ENCODE measurements around the gene ORC4. TPM values are rescaled to one million over a fixed set of nuclear protein-coding genes. Genes with fewer than 3 reads are reported as not detected.
"Not testable (repeated sequence)": the region's sequence is repeated elsewhere in the genome, so short reads cannot be mapped to it uniquely, and the experiment has no call there.

Gene ORC4
- total and polyA plus RNA-seq, 7 donors, result 15.1 to 52.0 (median 36.2) TPM

DNA sequence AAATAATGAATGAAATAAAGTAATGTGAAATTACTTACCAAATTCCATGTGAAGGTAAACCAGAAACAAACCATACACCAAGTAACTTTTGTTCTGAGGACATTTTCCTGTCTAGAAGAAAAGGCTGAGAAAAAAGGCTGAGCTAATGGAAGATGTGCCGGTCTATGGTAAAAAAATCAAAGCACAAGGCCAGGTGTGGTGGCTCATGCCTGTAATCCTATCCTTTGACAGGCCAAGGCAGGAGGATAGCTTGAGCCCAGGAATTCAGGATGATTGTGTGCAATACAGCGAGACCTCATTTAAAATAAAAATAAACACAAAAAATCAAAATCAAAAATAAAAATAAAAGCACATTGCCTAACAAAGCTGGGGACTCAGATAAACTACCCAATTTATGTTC lies 6.7 kb downstream of the ORC4 start:
- DNase-seq (no peak), ATAC-seq (peak in 2 of 4 donors; percentile 61 to 64)
- Histone ChIP-seq H3K36me3 (ENCODE audit: insufficient read depth in 1 of 2, low read depth in 1 of 2) (no peaks in the 10 kb centered on the region), H3K4me1 (peaks cover 30% of the 10 kb centered on the region), H3K27ac (peak overlapping the region; percentile 33), H3K27me3 (ENCODE audit: insufficient read depth in 3 of 3, low read length in 2 of 3) (no peaks in the 10 kb centered on the region), H3K4me3 (no peak overlapping the region), H3K9me3 (no peaks in the 10 kb centered on the region)
- 33 to 50% (median 36%) methylated on average over 2 of the region's 2 CpGs for WGBS, 3 donors
- intact Hi-C loops (cut with DNase I), result no loop called here
- TF ChIP-seq CTCF (IDR thresholded peaks at IDR 0.05), result no peak

DNA sequence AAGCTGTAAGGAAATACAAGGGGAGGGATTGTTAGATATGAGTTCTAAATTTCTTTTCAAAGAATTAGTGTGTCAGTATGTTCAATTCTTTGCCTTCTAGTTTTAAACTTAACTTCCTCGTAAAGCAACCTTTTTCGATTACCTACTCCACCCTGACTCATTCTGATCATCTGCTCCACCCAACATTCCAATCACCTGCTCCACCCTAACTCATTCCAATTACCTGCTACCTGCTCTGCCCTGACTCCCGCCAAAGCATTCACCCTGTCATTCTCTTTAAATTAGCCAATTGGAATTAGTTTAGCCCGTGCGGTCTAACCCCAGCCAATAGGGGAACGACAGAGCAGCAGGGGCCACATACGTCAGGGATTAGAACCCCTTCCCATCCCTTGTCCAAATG lies 12.1 kb downstream of the ORC4 start:
- H3K36me3 ChIP-seq (ENCODE audit: insufficient read depth in 1 of 2, low read depth in 1 of 2); H3K4me3 ChIP-seq; ATAC-seq; H3K27me3 ChIP-seq (ENCODE audit: insufficient read depth in 3 of 3, low read length in 2 of 3); H3K27ac ChIP-seq; DNase-seq; H3K9me3 ChIP-seq; intact Hi-C loops (cut with DNase I): not testable (repeated sequence)
- peaks cover 14% of the 10 kb centered on the region for H3K4me1 ChIP-seq
- WGBS, 3 donors, result 97 to 99% (median 97%) methylated on average over 7 of the region's 7 CpGs

- no peak overlapping the region for H3K4me3 ChIP-seq
- no peaks in the 10 kb centered on the region for H3K27me3 ChIP-seq (ENCODE audit: insufficient read depth in 3 of 3, low read length in 2 of 3)
- peaks cover 7% of the 10 kb centered on the region for H3K9me3 ChIP-seq
- 78 to 100% (median 79%) methylated on average over 5 of the region's 5 CpGs for WGBS, 3 donors
- ATAC-seq (no peak), DNase-seq (no peak)
- H3K36me3 ChIP-seq (ENCODE audit: insufficient read depth in 1 of 2, low read depth in 1 of 2), result no peaks in the 10 kb centered on the region
- no peak for TF ChIP-seq CTCF (IDR thresholded peaks at IDR 0.05)
- peaks cover 10% of the 10 kb centered on the region for H3K4me1 ChIP-seq
- no peak overlapping the region for H3K27ac ChIP-seq
- intact Hi-C loops (cut with DNase I), result no loop called here
Observed at GRCh38 chr2:148007219-148007900, 13.2 kb downstream of the ORC4 start.

DNA sequence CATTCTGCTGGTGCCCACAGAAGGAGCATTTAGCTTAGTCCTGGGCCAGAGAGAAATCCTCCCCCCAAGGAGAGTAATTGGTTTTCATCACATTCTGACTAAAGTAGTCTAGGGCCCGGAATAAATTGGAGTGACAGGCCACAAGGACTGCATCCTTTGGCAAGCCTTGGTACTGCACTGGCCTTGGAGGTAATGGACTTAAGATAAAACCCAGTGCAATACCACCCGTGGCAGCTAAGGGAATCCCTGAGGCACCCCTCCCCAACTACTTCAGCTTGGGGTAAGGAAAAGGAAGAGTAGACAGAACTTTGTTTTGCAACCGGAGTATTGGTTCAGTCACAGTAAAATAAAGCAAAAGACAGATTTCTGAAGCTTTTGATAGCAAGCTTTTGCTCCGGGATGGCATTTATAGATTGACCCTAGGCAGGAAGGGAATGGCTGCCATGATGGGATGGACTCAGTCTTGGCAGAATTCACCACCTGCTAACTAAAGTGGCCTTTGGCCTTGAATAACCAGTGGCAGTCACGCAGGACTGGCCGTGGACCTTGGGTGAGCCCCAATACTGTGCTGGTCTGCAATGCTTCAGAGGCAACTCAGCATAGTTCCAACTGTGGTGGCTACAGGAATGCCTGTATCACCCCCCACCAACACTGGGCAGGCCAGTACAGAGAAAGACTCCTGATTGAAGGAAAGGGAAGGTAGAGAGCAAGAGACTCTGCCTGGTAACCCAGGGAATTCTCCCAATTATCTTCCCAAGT lies 14.1 kb downstream of the ORC4 start:
- Histone ChIP-seq H3K4me1 (peaks cover 3% of the 10 kb centered on the region), H3K27ac (no peak overlapping the region), H3K4me3 (no peak overlapping the region), H3K27me3 (ENCODE audit: insufficient read depth in 3 of 3, low read length in 2 of 3) (no peaks in the 10 kb centered on the region), H3K9me3 (peaks cover 10% of the 10 kb centered on the region), H3K36me3 (ENCODE audit: insufficient read depth in 1 of 2, low read depth in 1 of 2) (no peaks in the 10 kb centered on the region)
- no peak for TF ChIP-seq CTCF (IDR thresholded peaks at IDR 0.05)
- WGBS, 3 donors, result 83 to 90% (median 89%) methylated on average over 6 of the region's 6 CpGs
- DNase-seq (no peak), ATAC-seq (no peak)
- intact Hi-C loops (cut with DNase I), result no loop called here

DNA sequence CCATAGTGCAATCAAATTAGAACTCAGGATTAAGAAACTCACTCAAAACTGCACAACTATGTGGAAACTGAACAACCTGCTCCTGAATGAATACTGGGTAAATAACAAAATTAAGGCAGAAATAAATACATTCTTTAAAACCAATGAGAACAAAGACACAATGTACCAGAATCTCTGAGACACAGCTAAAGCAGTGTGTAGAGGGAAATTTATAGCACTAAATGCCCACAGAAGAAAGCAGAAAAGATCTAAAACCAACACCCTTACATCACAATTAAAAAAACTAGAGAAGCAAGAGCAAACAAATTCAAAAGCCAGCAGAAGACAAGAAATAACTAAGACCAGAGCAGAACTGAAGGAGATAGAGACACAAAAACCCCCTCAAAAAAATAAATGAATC lies 18.1 kb downstream of the ORC4 start:
- H3K4me1 ChIP-seq, result peaks cover 29% of the 10 kb centered on the region
- H3K9me3 ChIP-seq; ATAC-seq; H3K36me3 ChIP-seq (ENCODE audit: insufficient read depth in 1 of 2, low read depth in 1 of 2); intact Hi-C loops (cut with DNase I); DNase-seq; H3K4me3 ChIP-seq; H3K27ac ChIP-seq; H3K27me3 ChIP-seq (ENCODE audit: insufficient read depth in 3 of 3, low read length in 2 of 3): not testable (repeated sequence)
